ENCODE measurements around the gene DNM1L.

Gene DNM1L

DNA sequence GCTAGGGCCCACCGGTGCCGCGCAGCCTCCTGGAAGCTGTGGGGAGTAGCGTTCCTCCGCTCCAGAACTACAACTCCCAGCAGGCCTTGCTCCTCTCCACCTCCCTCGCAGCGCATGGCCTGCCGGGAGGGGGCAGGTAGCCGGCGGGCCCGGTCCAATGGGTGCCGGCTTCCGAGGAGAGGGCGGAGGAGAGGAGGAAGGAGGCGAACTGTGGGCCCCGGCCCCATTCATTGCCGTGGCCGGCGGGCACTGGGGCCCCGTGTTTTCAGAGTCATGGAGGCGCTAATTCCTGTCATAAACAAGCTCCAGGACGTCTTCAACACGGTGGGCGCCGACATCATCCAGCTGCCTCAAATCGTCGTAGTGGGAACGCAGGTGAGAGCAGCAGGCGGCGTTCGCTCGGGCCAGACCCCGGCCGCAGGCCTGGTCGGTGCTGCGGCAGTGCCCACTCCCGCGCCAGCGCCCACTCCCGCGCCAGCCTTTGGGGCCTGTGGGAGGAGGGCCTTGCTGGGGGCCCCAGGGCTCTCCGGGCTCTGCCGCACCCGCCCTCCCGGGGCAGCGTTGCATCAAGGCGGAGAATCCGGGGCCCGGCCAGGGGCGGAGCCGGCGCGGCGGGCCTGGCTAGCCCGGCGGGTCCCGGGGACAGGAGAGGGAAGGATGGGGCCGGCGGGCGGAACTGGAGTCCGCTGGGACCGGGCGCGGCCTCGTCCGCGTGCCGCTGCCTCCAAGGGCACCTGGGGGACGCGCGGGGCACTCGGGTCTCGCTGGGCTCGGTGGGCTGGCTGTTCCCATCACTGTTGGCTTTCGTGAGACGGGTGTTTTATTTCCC lies at the start of gene DNM1L:
Gene DNM1L (plus strand): TSS at position 211 of the 829 bp plus-strand sequence. CDS start 63 bp downstream, at position 274.
- peak; percentile 89 to 90 for DNase-seq

GRCh38 chr12:32641287-32641901 lies 37.7 kb upstream of the DNM1L start:
- no peak for DNase-seq

DNA sequence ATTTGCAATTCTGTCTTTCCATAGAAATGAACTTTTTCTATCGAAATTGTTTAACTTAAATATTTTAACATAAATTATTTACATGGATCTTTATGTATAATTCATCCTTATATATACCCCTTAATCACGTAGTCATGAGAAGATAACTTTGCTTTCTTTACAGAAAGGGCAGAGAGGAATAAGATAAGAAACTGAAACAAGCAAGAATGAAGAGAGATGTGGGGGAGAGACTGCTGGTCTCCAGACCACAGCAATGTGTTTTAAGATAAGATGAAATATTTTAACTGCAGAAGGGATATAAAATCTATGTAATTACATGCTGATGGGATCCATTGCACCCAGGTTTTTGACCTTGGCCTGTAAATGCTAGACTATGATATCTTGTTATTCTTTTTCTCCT lies 34.7 kb upstream of the DNM1L start:
- DNase-seq, result no peak

DNA sequence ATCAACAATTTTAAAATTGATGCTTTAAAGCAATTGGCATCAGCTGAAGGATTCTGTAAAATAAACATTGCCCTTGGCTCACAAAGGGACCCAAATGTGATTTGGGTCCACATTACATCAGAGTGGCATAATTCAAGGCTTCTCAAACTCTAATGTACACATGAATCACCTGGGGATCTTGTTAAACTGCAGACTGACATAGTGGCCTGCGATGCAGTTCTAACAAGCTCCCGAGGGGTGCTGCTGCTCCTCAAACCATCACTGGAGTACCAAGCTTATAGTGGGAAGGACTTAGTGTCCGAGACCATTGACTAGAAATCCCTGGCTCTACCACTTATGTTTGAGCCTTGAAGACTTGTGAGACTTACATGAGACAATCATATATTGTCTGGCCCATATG lies 31.8 kb upstream of the DNM1L start:
- no peak for DNase-seq

DNA sequence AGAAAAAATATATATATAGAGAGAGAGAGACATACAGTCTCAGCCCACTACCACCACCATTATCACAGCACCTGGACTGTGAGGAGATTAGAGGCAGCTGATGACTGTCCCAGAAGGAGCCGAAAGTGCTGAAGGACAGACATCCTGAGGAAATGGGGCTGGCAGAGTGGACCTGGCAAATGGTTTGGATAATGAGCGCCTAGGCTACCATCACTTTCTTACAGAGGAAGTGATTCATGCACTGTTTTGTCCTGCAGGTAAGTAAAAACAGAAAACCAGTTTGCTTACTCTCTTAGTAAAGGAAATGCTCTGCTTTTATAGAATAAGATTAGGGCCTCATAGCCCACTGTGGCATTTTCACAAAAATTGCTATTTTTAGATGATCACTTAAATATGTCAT lies 28.6 kb upstream of the DNM1L start:
- no peak for DNase-seq

GRCh38 chr12:32651151-32651955 lies 27.7 kb upstream of the DNM1L start:
- no peak for DNase-seq

- no peak for DNase-seq
Measured at GRCh38 chr12:32651956-32652210, 27.2 kb upstream of the DNM1L start.

DNA sequence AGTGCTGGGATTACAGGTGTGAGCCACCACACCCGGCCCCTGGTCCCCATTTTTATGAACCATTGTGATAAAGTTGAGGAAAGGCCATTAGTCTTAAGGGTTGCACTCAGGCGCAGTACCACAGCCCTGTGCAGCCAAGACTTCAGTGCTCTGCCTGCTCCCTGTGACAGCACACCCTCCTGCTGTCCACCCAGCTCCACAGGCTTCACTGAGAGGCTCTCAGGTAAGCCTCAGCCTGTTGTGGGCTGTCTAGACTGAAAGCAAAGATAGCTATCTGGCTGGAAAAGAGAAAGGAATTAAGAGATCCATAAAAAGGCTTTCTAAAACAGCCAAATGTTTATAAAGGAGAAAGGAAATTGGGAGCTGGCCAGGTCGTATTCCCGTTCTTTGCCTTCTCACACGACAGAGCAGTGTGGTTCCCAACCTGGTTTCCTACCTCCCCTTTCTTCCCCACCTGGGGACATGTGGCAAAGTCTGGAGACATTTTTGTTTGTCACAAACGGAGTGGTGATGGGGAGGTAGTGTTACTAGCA lies 19.1 kb upstream of the DNM1L start:
- DNase-seq, result no peak

DNA sequence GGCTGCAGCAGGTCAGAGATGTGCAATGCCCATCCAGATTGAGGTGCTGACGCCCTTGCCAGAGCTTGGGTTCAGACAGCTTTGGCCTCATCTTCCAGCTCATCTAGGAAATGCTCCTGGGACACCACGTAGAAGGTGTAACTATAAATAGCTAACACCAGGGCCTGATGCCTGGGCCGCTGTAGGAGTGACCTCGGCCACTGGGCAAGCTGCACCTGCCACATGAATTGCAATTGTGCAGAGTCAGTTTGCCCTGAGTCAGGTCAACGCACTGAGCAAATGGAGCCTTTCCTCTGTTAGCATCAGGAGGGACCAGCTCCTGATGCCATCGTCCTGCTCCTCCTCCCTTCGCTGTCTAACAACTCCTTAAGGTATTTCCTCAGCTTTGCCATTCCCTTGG lies 17.4 kb upstream of the DNM1L start:
- DNase-seq, result no peak

GRCh38 chr12:32662665-32663064 lies 16.4 kb upstream of the DNM1L start:
- no peak for DNase-seq

- no peak for DNase-seq
Measured at GRCh38 chr12:32666018-32666417, 13.1 kb upstream of the DNM1L start.

DNA sequence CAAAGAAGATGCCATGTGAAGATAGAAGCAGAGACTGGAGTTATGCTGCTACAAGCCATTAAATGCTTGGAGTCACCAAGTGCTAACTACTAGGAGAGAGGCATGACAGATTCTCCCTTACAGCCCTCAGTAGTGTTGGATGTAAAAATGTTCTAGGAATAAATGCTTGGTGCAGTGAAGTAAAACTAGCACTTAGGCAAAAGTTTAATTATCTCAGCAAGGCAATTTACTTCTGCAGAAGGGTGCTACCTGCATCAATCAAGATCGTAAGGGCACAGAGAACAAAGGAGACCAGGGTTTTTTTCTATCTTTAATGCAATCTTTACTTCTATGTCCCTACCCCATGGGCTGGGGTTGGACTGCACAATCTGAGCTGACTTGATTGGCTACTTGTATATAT lies 9.5 kb upstream of the DNM1L start:
- DNase-seq, result no peak

GRCh38 chr12:32671930-32672780 lies 6.9 kb upstream of the DNM1L start:
- DNase-seq, result no peak

- no peak for DNase-seq
Measured at GRCh38 chr12:32679920-32680237, 778 bp downstream of the DNM1L start.

- DNase-seq, result no peak
Measured at GRCh38 chr12:32680787-32681186, 1.7 kb downstream of the DNM1L start.

GRCh38 chr12:32681272-32681671 lies 2.2 kb downstream of the DNM1L start:
- DNase-seq, result no peak

DNA sequence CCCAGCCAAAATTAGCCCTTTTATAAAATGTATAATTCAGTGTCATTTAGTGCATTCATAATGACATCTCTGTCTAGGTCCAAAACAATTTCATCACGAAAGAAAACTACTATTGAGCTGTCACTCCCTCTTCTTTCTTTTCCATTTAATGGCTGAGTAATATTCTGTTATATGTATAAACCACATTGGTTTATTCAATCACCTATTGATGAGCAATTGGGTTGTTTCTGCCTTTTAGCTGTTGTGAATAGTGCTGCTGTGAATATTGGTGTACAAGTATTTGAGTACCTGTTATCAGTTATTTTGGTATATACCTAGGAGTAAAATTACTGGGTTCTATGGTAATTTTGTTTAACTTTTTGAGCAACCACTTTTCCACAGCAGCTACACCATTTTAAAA lies 7.2 kb downstream of the DNM1L start:
- DNase-seq, result no peak

DNA sequence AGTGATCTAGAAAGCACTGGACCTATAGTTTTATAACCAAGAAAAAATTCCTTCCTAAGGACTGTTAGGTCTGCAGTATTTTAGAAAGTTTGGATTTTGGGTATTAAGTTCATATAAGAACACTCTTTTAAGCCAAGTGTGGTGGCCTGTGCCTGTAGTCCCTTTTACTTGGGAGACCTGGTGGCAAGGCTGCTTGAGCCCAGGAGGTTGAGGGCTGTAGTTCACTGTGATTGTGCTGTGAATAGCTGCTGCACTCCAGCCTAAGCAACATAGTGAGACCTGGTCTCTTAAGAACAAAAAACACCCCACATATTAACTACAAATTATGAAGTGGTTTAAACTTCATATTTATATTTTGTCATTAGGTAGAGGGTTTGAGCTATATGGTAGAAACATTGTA lies 9.7 kb downstream of the DNM1L start:
- DNase-seq, result no peak

- DNase-seq, result no peak
Measured at GRCh38 chr12:32690927-32691326, 11.8 kb downstream of the DNM1L start.

DNA sequence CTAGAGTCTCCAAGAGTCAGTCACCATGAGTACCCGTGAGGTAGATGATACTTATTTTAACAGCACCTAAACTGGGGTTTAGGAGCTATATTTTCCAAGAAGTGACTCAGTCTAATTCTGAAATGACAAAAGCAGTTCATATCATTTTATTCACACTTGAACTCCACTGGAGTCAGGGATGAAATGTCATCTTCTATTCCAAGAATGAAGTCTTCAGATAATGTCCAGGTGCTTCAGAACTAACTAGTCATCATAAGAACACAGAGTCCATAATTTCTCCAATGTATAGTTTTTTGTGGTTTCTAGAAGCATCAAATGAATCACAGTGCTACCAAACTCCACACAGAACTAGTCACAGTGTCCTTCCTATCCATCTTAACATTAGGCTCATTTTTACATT lies 13.3 kb downstream of the DNM1L start:
- DNase-seq, result no peak

- DNase-seq, result no peak
Measured at GRCh38 chr12:32693036-32693435, 13.9 kb downstream of the DNM1L start.

DNA sequence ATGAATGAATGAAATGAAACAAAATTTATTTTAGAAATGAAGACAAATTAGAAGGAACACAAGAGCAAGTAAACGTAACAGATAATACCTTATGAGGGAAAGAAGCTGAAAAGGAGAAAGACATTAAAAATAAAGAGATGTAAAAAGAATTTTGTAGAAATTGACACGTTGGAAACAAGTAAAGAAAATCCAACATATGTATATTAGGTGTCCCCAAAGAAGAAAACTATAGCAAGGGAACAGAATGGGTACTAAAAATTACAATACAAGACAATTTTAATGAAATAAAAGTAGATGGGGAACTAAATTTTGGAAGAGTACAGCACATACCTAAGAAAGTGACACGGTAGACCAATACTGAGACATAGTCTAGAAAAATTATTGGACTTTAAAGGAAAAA lies 16.7 kb downstream of the DNM1L start:
- no peak for DNase-seq

- DNase-seq, result no peak
Measured at GRCh38 chr12:32697445-32697844, 18.3 kb downstream of the DNM1L start.
